Limb (tissue), 2 donors: ENCODE measurements around the gene GRIN1.
"Not testable (repeated sequence)": the region's sequence is repeated elsewhere in the genome, so short reads cannot be mapped to it uniquely, and the experiment has no call there.

Experiments
- DNase-seq, 2 donors: peaks; one replicate each; pipeline ENCODE4 v3.0.0-alpha.2; 2016; ENCODE audit errors: extremely low spot score in 2 of 2

The GRIN1 gene

DNA sequence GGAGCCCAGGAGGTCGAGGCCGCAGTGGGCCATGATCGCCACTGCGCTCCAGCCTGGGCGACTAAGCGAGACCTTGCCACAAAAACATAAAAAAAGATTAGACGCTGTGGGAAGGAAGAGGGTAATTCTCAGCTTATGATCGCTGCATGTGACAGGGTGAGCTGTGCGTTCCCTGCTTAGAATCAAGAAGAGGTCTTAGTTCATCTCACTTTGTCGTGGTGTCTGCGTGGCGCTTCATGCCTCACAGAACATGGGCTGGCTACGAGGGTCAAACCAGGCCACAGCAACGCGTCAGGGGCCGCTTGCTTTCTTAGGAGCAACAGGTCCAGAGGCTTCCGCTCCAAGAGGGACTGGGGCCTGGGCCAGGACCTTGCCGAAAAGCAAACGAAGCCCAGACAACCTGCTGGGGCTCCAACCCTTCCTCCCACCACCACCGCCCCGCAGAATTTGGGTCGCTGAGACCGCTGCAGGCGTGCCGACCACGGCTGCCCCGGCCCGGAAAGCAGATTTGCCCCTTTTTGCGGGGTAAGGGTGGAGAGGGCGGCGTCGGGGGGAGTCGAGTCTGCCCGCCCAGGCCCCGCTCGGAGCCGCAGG is 10.0 kb upstream of the GRIN1 start:
- DNase-seq: no peak

DNA sequence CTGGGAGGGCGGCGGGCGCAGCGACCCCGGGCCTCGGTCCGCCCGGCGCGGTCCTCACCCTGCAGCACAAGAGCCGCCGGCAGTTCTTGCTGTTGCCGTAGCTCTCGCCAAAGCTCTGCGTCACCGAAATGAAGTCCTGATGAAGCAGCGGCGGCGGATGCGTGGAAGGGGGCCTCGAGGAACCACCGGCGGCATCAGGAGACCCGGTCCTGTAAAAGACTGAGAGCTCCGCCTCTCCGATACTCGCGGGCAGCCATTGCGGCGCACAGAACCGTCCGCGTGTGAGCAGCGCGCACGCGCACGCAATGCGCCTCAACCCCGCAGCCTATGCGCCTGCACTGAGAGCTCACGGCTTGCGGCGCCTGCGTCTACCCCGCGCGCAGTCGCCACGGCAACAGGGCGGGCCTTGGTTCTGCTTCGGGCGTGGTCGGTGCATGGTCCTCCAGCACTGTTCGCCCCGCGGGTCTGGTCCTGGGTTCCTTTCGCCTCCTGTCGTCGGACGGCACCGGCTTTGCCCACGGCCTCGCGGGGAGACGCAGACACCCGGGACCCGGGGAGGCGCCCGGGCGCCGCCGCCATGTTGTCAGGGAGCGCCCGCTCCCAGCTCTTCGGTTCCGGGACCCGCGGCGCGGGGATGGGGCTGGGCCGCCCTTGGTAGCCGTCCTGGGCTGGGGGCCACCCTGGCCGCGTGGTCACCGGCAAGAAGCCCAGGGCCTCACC is 9.3 kb upstream of the GRIN1 start:
- DNase-seq: peak; percentile 89 to 91

DNA sequence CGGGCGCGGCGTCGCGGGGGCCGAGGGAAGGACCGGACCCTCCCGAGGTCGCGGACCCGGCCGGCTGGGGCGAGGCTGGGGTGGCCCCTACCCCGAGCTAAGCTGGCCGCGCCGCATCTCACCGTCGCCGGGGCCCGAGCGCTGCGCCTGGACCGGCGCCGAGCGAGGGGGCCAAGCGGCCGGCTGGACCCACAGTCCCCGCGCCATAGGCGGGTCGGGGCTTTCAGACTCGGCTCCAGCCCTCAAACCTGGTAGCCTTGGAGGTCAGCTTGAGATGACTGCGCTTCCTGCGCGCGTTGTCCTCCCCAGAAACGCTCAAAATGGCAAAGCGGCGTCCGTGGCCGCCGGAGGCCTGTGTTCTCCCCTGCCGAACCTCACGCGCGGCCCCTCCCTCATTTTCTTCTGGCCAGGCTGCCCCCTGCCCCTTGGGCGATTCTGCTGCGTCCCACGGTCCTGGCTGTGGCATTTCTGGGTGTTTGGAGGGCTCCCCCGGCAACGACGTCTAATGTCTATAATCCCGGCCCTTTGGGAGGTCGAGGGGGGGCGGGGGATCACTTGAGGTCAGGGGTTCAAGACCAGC is 8.7 kb upstream of the GRIN1 start:
- DNase-seq: no peak

DNA sequence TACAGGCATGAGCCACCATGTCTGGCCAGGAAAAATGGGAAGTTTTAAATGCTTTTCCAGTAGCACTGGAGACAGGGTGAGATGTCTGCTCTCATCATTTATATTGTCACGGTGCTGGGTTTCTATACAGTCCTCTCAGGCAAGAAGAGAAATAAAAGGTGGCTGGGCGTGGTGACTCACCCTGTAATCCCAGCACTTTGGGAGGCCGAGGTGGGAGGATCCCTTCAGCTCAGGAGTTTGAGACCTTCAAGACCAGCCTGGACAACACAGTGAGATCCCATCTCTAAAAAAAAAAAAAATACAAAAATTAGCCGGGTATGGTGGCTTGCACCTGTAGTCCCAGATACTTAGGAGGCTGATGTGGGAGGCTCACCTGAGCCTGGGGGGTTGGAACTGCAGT is 4.8 kb upstream of the GRIN1 start:
- no peak for DNase-seq

DNA sequence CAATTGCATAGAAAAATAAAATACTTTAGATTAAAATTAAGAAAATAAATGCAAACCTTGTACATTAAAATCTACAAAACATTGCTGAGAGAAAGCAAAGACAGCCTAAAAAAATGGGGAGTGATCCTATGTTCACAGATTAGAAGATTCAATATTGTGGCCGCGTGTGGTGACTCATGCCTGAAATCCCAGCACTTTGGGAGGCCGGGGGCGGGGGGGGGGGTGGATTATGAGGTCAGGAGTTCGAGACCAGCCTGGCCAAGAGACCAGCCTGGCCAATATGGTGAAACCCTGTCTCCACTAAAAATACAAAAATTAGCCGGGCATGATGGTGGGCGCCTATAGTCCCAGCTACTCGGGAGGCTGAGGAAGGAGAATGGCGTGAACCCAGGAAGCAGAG is 3.8 kb upstream of the GRIN1 start:
- not testable (repeated sequence) for DNase-seq

DNA sequence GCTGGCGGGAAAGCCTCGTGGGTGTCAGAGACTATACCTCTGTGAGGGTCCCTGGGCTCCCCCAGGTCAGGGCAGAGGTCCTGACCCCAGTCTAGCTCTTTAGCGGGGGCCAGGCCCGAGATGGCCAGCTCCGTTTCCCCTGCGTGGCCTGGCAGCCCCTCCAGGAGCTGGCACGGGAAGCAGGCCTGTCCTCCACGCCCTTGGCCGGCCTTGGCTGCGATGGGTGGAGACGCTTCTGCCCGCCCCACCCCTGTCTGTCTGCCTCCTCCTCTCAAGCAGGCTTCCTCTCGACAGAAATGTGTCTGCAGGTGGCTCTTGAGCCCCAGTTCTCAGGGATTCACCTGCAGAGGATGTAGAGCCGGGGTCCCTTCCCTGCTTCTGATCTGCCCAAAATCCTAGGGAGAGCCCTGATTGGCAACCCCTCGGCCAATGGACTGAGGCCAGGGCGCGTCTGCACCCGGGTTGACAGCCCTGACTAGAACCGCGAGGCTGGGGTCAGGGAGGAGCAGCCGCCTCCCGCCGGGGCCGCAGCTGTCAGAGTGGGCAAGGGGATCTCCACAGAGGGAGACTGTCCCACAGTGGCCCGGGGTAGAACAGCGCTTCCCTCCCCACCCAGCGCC is 2.6 kb upstream of the GRIN1 start:
- no peak for DNase-seq

DNA sequence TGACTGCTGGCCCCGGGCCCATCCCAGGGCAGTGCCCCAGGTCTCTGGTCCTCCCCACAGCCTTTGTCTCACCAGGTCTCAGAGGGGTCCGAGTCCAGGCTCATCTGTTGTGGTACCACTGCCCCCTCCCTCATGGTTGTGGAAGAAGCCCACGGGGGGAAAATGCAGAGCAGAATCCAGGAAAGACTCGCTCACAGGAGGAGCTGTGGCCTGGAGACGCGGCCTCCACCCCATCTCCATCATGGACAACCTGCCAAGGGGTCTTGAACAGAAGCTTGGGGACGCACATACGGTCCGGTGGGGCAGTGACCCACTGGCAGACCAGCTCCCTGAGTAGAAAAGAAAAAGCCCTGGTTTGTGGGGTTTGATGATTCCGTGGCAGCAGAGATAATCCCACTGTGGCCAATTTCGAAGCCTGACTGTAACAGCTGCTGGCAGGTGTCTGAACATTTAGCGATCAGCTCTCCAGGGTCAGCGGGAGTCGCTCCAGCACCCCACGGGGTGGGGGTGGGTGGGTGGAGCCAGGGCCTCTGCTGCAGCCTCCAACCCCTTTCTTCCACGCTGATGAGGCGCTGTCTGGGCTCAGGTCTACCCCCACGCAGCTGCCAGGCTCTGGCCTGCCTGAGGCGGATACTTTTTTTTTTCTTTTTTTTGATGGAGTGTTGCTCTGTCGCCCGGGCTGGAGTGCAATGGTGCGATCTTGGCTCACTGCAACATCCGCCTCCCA is 1.9 kb upstream of the GRIN1 start:
- DNase-seq: no peak

DNA sequence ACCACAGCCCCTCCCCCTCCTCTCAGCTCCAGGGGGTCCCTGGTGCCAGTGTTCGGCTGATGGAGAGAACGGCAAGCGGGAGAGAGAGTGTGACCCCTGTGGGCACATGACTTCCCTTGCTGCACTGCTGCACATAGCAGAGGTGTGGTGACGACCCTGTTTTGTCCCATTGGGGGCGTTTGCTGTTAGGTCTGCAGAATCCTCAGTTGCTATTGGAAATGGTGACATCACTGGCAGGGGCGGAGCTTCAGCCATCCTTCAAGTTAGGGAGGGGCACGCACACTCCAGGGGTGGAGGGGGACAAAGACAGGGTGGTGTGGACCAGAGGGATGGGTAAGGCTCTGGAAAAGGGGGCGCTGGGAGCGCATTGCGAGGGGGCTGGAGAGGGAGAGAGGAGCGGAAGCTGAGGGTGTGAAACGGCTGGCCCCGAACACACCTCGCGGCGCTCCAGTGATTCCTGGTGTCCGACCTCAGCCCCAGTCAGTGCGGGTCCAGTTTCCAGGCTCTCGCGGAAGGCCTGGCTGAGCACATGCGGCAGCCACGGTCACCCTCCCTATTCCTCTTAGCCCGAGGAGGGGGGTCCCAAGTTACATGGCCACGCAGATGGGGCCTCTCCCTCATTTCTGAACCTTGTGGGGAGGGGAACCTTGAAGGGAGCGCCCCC is 764 bp upstream of the GRIN1 start:
- DNase-seq: peak in 1 of 2 donors; percentile 75

DNA sequence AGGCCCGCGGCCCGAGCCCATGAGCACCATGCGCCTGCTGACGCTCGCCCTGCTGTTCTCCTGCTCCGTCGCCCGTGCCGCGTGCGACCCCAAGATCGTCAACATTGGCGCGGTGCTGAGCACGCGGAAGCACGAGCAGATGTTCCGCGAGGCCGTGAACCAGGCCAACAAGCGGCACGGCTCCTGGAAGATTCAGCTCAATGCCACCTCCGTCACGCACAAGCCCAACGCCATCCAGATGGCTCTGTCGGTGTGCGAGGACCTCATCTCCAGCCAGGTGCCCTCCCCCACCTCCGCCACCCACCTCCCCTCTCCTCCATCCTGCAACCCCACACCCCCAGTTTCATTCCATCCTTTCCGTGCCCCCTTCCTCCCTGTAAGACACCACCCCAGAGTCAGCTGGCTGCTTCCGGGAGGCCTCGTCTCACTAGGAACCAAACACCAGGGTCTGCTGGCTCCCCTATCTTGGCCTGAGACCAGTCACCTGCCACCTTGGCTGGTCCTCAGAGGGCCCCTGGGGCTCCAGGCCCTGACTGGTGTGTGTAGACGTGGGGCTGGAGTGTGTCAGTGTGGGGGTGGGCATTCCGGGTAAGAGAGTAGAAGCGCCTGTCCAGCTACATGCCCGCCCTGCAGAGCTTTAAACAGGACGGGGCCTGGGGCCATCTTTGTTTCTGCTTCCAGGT is 655 bp downstream of the GRIN1 start:
- no peak for DNase-seq

DNA sequence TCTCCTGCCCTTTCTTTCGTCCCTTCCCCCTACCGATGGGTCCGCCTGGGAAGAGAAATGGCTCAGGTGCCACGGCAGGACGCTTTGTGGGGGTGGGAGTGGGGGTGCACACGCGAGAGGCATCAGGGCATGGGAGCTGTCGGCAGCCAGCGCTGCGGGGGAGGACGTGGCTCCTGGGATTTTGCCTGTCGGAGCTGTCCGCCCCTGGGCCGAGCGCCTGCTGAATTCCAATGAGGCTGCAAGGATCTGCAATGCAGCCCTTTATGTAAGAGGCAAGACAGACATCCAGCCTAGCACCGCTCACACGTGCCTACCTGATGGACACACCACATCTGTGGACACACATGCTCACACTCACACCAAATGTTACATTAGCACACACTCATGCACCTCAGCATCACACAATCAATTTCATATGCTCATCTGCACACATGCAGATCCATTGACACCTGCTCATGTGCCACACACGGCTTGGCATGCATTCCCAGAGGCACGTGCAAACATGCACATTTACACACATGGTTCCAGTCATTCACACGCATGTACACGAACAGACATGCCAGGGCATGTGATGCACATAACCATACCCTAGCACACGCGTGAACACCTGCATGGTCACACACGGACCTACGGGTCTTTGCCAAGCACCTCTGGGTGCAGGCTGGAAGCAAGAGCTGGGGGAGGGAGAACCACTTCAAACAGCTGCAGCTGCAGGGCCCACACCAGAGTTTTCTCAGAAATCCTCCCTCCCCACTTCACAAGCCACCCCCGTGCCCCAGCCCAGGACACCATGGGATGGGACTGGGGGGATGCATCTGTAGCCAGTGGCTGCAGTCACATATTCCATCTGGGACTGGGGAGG is 1.4 kb downstream of the GRIN1 start:
- DNase-seq: no peak

DNA sequence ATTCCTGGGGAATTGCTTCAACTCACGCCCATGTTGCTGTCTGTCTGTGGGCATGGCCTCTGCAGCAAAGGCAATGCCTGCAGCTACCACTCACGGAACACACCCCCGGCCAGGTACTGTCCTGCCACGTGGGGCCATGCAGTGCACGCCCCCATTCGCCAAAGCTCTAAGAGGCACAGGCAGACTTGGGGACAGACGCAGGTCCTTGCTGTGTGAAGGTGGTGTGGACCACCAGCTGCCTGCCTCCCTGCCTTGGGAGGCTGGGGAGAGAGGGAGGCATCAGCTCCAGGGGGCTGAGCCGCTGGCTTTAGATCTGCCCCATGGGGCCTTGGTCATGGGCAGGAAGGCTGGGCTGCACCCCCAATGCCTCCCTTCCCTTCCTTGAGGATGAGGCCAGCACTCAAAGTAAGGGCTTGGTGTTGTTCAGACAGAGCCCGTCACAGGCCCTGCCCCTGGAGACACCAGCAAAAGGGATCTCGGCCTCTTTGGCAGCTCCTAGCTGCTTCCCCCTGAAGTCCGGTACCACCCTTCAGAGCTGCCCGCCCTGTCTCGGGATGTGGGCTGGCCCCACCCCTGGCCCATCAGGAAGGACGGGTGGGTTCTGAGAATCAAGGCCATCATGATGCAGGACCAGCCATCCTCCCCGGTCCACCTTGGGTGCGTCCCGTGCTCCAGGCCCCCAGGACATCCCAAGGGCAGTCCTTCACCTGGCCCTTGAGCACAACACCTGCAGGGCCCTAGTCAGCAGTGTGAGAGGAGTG is 2.3 kb downstream of the GRIN1 start:
- DNase-seq: no peak

DNA sequence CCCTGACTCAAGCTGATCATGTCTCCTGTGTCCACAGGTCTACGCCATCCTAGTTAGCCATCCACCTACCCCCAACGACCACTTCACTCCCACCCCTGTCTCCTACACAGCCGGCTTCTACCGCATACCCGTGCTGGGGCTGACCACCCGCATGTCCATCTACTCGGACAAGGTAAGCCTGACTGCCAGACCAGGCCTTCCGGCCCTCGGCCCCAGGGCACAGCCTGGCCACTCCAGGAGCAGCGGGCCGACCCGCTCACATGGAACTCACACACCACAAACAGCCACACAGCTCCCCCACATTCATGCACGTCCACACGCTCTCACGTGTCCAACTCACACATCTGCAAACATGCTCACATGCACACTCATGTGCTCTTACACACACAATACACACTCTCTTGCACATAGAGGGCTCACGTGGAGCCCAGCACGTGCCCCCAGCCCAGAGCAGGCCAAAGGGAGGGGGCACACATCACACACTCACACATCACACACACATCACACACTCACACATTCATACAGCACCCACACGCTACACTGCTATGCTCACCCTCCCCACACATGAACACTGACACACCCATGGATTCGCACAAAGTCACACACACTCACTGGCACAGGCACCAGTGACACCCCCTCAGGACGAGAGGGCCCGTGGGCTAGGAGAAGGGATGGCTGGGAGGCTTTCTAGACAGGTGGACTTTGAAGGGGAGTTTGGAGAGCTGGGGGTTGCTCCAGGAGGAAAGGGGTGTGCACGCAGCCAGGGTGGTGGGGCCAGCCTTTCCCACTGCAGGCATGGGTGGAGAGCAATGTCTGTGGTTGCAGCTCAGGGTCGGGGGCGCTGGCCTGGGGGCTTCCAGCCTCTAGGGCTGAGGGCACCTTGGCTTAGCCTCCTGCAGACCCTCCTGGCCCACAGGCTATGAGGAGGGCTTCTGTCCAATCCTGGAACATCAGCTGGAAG is 3.3 kb downstream of the GRIN1 start:
- DNase-seq: no peak

DNA sequence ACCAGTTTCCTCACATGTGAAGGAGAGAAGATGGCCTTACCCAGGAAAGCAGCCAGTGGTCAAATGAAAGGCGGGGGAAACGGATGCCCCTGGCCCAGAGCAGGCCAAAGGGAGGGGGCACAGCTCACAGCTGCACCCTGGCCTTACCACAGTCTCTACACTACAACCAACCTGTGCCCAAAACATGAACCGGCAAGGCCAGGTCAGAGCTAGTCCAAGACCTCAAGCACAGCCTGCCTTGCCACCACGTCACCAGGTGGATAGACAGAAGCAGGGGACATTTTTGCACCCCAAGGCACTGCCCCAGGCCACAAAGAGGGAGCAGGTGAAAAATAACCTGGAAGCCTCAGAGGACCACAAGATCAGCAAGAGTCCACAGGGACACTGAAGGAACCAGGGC is 4.5 kb downstream of the GRIN1 start:
- DNase-seq: no peak

DNA sequence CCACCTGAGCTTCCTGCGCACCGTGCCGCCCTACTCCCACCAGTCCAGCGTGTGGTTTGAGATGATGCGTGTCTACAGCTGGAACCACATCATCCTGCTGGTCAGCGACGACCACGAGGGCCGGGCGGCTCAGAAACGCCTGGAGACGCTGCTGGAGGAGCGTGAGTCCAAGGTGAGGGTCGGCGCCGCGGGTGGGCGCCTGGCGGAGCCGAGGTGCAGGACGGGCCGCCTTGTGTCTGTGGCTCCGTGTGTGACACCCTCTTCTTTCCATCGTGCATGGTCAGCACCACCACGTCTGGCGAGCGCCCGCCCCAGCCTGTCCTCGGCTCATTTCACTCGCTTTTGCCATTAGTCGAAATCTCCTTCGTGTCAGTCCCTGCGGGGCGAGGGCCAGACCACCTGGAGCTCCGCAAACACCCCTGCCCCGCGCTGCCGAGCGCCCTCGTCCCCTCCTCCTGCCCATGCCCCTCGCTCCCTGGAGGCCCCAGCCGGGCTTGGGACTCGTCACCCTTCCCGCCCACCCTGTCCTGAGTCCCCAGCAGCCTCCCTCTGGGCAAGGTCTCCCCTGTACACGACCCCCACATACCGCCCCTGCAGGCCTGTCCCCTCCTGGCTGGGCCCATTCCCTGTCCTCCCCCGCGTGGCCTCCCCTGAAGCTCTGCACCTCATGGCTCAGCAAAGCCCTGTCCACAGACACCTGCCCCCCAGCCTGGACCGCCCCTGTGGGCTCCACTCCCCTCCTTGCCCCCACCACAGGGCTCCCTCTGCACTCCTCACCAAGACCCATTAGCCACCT is 7.0 kb downstream of the GRIN1 start:
- no peak for DNase-seq

DNA sequence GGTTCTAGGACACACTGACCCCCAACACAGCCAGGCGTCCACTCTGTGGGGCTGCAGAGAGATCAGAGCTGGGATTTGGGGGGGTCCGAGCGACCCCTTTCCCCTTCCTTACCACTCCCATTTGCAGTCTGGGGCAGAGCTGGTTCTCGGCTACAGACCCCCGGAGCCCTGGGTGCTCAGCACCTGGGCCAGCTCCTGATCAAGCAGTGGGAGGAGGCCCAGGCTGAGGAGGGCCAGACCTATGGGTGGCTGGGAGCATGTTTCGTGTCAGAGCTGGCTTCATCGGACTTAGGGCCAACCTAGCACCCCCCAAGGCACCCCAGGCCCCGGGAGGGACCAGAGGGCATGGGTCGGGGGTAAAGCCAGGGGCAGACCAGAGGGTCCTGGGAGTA is 7.6 kb downstream of the GRIN1 start:
- DNase-seq: no peak

DNA sequence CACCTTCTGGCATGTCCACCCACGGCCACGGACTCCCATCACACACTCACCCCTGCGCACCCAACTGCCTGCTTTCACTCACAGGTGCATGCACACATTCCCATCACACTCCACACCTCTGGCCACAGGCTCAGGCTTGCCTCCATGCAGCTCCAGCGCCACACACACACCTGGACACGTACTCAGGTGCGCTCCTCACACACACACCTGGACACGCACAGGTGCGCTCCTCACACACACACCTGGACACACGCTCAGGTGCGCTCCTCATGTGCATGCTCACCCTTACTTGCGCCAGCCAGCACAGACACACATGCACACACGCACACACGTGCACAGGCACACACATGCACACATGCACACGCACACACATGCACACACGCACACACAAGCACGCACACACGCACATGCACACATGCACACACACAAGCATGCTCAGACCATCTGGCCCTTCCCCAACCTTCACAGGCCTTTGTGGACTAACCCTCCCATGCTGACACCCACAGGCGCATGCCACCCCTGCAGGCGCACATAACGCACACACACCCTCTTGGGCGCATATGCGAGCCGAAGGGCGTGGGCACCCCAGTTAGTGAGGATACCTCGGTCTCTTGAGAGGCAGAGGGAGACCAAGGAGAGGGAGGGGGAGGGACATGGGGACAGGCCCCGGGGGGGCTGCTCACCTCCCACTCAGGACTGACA is 8.3 kb downstream of the GRIN1 start:
- DNase-seq: no peak

DNA sequence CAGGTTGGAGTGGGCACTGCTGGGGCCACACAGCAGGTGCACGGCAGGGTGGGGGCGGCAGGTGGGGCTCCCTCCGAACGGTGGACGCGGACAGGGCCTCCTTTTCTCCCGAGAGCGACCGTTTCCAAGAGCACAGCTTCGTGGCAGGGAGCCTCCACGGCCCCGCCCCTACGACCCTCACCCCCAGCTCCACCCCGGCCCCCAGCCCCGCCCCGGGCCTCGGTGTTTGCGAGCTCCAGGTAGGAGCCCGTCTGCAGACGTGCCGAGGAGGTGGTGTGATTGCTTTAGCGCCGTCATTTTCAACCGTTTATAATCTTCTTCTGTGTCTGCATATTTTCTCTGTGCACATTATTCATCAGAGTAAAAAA is 8.8 kb downstream of the GRIN1 start:
- DNase-seq: no peak
